Measurements from ENCODE around the gene ENDOU. TPM values are rescaled to one million over a fixed set of nuclear protein-coding genes. Genes with fewer than 3 reads are reported as not detected.

ENDOU gene
- total RNA-seq: not detected in 2 replicates

GRCh38 chr12:47725091-47725772, at the start of gene ENDOU:
Gene ENDOU (minus strand): TSS chr12:47725490. CDS start chr12:47725413, 77 bp downstream.

GRCh38 chr12:47773062-47773857, 48.0 kb upstream of the ENDOU start, which contains the start of gene SLC48A1:
Gene SLC48A1 (plus strand): TSS chr12:47773238. CDS start chr12:47773305, 67 bp downstream.

DNA sequence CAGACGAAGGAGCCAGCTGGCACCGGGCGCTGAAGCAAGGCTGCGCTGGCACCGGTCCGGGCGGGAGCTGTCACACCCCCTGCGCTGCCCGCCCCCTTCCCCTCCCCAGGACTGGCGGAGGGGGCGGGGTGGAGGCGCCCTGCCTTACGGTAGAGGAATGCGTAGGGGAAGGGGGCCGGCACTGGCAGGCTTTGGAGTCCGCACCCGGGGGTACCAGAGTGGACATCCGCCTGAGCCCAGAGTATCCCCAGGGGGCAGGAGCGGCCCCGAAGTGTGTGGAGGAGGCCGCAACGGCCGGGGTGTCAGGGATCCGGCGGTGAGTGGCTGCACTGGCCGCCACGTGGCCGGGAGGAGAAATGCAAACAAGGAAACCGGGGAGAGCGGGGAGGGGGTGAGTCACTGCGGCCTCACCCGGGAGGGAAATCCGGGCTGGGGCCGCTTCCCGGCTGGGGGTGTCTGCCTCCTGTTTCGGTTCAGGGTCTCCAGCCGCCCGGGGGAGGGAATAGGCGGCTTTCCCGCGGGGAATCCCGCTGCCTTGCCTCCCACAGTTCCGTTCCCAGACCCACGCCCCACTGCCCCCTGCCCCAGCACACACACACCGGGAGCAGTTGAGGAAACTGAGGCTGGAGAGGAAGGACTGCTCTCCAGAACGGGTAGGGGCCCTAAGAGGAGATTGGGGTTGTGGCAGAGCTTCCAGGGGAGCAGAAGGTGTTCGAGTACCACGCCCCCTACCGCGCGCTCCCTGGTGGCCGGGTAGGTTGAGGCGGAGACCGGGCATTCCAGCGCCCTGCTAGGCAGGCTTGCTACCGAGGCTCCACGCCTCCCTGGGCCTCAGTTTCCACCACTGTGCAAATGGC, 33.8 kb upstream of the ENDOU start, which contains the start of gene RAPGEF3:
TSS of gene RAPGEF3 (minus strand) at position 47 of the 857 bp plus-strand sequence. CDS start 324 bp downstream, outside the sequence.

GRCh38 chr12:47705566-47706425, 19.5 kb downstream of the ENDOU start, which contains the start of gene RPAP3:
Gene RPAP3 (minus strand): TSS chr12:47706030. CDS start chr12:47702840, 3,190 bp downstream.

Other genes starting within 250 kb of the ENDOU start
- 6.8 and 17.2 TPM in 2 replicates for gene RPAP3, start 19.5 kb downstream of the ENDOU start, total RNA-seq
- 1.2 and 1.9 TPM in 2 replicates for gene RAPGEF3, start 33.4 kb upstream of the ENDOU start, total RNA-seq
- 11.0 and 32.3 TPM in 2 replicates for gene SLC48A1, start 47.7 kb upstream of the ENDOU start, total RNA-seq
- 63.6 and 67.2 TPM in 2 replicates for gene HDAC7, start 94.4 kb upstream of the ENDOU start, total RNA-seq
- gene VDR, start 179.5 kb upstream of the ENDOU start, total RNA-seq: 7.9 and 10.4 TPM in 2 replicates
- 14.2 and 16.5 TPM in 2 replicates for gene TMEM106C, start 238.1 kb upstream of the ENDOU start, total RNA-seq